Activated T-helper 1 cell treated with anti-CD3 and anti-CD28 coated beads, Interleukin-12 subunit alpha, Interleukin-12 subunit beta, Interleukin-2, Interleukin-4 antibody, amounts not matched to agents 30 ng/mL and 10 ng/mL and 1 ng/mL, durations not matched to agents 14 hours and 24 hours and 36 hours (primary cell): Measurements from ENCODE around the gene MBOAT7. TPM values are rescaled to one million over a fixed set of nuclear protein-coding genes. Genes with fewer than 3 reads are reported as not detected.
"Not testable (repeated sequence)": the region's sequence is repeated elsewhere in the genome, so short reads cannot be mapped to it uniquely, and the experiment has no call there.

Source experiments
- DNase-seq: peaks from one replicate; pipeline ENCODE4 v3.0.0; 2021; ENCODE audit warnings: low spot score
- H3K27ac Mint-ChIP-seq: one replicate; pipeline ENCODE4 v1.8.0; 2021; ENCODE audit warnings: mild to moderate bottlenecking, mixed read lengths
- H3K27me3 Mint-ChIP-seq: one replicate; pipeline ENCODE4 v1.8.0; 2022; ENCODE audit warnings: mild to moderate bottlenecking, moderate library complexity, mixed read lengths; ENCODE audit not compliant: insufficient read depth
- H3K36me3 Mint-ChIP-seq: one replicate; pipeline ENCODE4 v1.8.0; 2021; ENCODE audit warnings: low read depth, mixed read lengths
- H3K4me1 Mint-ChIP-seq: one replicate; pipeline ENCODE4 v1.8.0; 2021; ENCODE audit warnings: low read depth, mixed read lengths
- H3K4me3 Mint-ChIP-seq: one replicate; pipeline ENCODE4 v1.8.0; 2021; ENCODE audit warnings: mild to moderate bottlenecking, moderate library complexity, mixed read lengths
- H3K9me3 Mint-ChIP-seq: one replicate; pipeline ENCODE4 v1.8.0; 2021; ENCODE audit warnings: mixed read lengths
- intact Hi-C: fragments of 100-400 bp; cut with micrococcal nuclease; formaldehyde crosslinking; loops from one replicate; pipeline ENCODE4 v1.15.1; 2024
- total RNA-seq: library from RNA; stranded (reverse); gene quantifications from 2 replicates; pipeline ENCODE4 v1.2.3, GENCODE V29; 2022

The MBOAT7 gene
- total RNA-seq, 1 donor from 2014 or later = 263 TPM

- Mint-ChIP-seq H3K4me1 (no peaks in the 10 kb centered on the region), H3K36me3 (peaks cover 31% of the 10 kb centered on the region), H3K9me3 (no peaks in the 10 kb centered on the region), H3K4me3 (no peak overlapping the region), H3K27ac (no peak overlapping the region), H3K27me3 (peaks cover 2% of the 10 kb centered on the region)
- intact Hi-C loops = no loop called here
- DNase-seq = no peak
These were observed 10.0 kb downstream of the MBOAT7 start for GRCh38 chr19:54179262-54179852.

- H3K4me3 Mint-ChIP-seq = no peak overlapping the region
- H3K4me1 Mint-ChIP-seq = no peaks in the 10 kb centered on the region
- H3K27me3 Mint-ChIP-seq = peaks cover 2% of the 10 kb centered on the region
- no peak for DNase-seq
- H3K36me3 Mint-ChIP-seq = peaks cover 25% of the 10 kb centered on the region
- no peak overlapping the region for H3K27ac Mint-ChIP-seq
- intact Hi-C loops = no loop called here
- H3K9me3 Mint-ChIP-seq = no peaks in the 10 kb centered on the region
These were observed 10.7 kb downstream of the MBOAT7 start for GRCh38 chr19:54178581-54179261.

- H3K27ac Mint-ChIP-seq = no peak overlapping the region
- no peak overlapping the region for H3K4me3 Mint-ChIP-seq
- intact Hi-C loops = no loop called here
- DNase-seq = no peak
- no peaks in the 10 kb centered on the region for H3K4me1 Mint-ChIP-seq
- peaks cover 13% of the 10 kb centered on the region for H3K36me3 Mint-ChIP-seq
- peaks cover 2% of the 10 kb centered on the region for H3K27me3 Mint-ChIP-seq
- no peaks in the 10 kb centered on the region for H3K9me3 Mint-ChIP-seq
These were observed 15.2 kb downstream of the MBOAT7 start for GRCh38 chr19:54173951-54174834.

GRCh38 chr19:54173359-54173699, 16.1 kb downstream of the MBOAT7 start:
- no peak for DNase-seq
- Mint-ChIP-seq H3K4me1 (peaks cover under 1% of the 10 kb centered on the region), H3K27me3 (peaks cover 2% of the 10 kb centered on the region), H3K36me3 (peaks cover 8% of the 10 kb centered on the region), H3K4me3 (no peak overlapping the region), H3K9me3 (no peaks in the 10 kb centered on the region), H3K27ac (no peak overlapping the region)
- intact Hi-C loops = no loop called here

GRCh38 chr19:54172471-54173358, 16.7 kb downstream of the MBOAT7 start, which contains the start of gene TMC4:
Gene TMC4, minus strand, starts transcription at chr19:54173160. Its CDS starts 43 bp downstream, at chr19:54173117.
- Mint-ChIP-seq H3K27ac (no peak within 1 kb of the TSS), H3K4me3 (no peak within 1 kb of the TSS), H3K4me1 (peaks cover 5% of the 10 kb centered on the region), H3K27me3 (peaks cover 2% of the 10 kb centered on the region), H3K9me3 (no peaks in the 10 kb centered on the region), H3K36me3 (peaks cover 4% of the 10 kb centered on the region)
- no peak for DNase-seq
- intact Hi-C loops = no loop called here

- H3K4me3 Mint-ChIP-seq, H3K4me1 Mint-ChIP-seq, H3K36me3 Mint-ChIP-seq, H3K27ac Mint-ChIP-seq, DNase-seq, H3K27me3 Mint-ChIP-seq, intact Hi-C loops, H3K9me3 Mint-ChIP-seq: not testable (repeated sequence)
These were observed 17.5 kb downstream of the MBOAT7 start for GRCh38 chr19:54171736-54172431.

GRCh38 chr19:54169149-54169740, 20.1 kb downstream of the MBOAT7 start:
- intact Hi-C loops = loop anchor here (10.0 kb wide), 1 partner anchor 916 kb away; no protein-coding TSS in a partner anchor
- Mint-ChIP-seq H3K27ac (no peak overlapping the region), H3K9me3 (no peaks in the 10 kb centered on the region), H3K4me1 (peaks cover 11% of the 10 kb centered on the region), H3K36me3 (no peaks in the 10 kb centered on the region), H3K4me3 (no peak overlapping the region), H3K27me3 (peaks cover 2% of the 10 kb centered on the region)
- no peak for DNase-seq

- H3K27me3 Mint-ChIP-seq = peaks cover 2% of the 10 kb centered on the region
- H3K4me3 Mint-ChIP-seq = no peak overlapping the region
- H3K9me3 Mint-ChIP-seq = no peaks in the 10 kb centered on the region
- intact Hi-C loops = loop anchor here (1.0 to 10.0 kb wide), 4 partner anchors 22 to 916 kb away; no protein-coding TSS in a partner anchor
- H3K27ac Mint-ChIP-seq = no peak overlapping the region
- peaks cover 15% of the 10 kb centered on the region for H3K4me1 Mint-ChIP-seq
- H3K36me3 Mint-ChIP-seq = no peaks in the 10 kb centered on the region
- DNase-seq = peak; percentile 81
These were observed 21.0 kb downstream of the MBOAT7 start for GRCh38 chr19:54168174-54168917.

GRCh38 chr19:54165222-54165621, 24.2 kb downstream of the MBOAT7 start:
- no peak overlapping the region for H3K27ac Mint-ChIP-seq
- H3K4me3 Mint-ChIP-seq = no peak overlapping the region
- DNase-seq = no peak
- peaks cover 37% of the 10 kb centered on the region for H3K4me1 Mint-ChIP-seq
- intact Hi-C loops = loop anchor here (10.0 kb wide), 1 partner anchor 920 kb away; no protein-coding TSS in a partner anchor
- H3K36me3 Mint-ChIP-seq = peaks cover 1% of the 10 kb centered on the region
- peaks cover 4% of the 10 kb centered on the region for H3K27me3 Mint-ChIP-seq
- H3K9me3 Mint-ChIP-seq = no peaks in the 10 kb centered on the region

GRCh38 chr19:54164369-54165068, 24.9 kb downstream of the MBOAT7 start:
- Mint-ChIP-seq H3K4me1 (peaks cover 44% of the 10 kb centered on the region), H3K36me3 (peaks cover 2% of the 10 kb centered on the region), H3K27me3 (peaks cover 5% of the 10 kb centered on the region), H3K9me3 (no peaks in the 10 kb centered on the region), H3K4me3 (peak overlapping the region; percentile 68), H3K27ac (no peak overlapping the region)
- intact Hi-C loops = loop anchor here (5.0 to 10.0 kb wide), 2 partner anchors 297 to 920 kb away; partner anchors contain the start of gene MYADM
- peak; percentile 79 for DNase-seq
